Measurements from ENCODE around the gene PSMD14.

PSMD14 gene

GRCh38 chr2:161417438-161418274 is 109.4 kb downstream of the PSMD14 start:
- POLR2A ChIA-PET, result no interaction called here
- no peaks in the 10 kb centered on the region for H3K4me1 ChIP-seq (ENCODE audit: control insufficient read depth, insufficient read depth, low read length)
- CTCF ChIA-PET, result no interaction called here

More at GRCh38 chr2:161417438-161418274, 109.4 kb downstream of the PSMD14 start:
- Histone ChIP-seq H3K4me3 (ENCODE audit: low read depth, low read length) (no peak overlapping the region), H3K9me3 (ENCODE audit: control insufficient read depth, insufficient read depth, low read depth, low read length) (no peaks in the 10 kb centered on the region), H3K36me3 (ENCODE audit: control insufficient read depth in 2 of 2, insufficient read depth in 1 of 2, low read length in 2 of 2) (no peaks in the 10 kb centered on the region), H3K27ac (ENCODE audit: extremely low read depth, low read depth, low read length) (no peak overlapping the region)
- TF ChIP-seq ZXDB (tag by site-specific recombination; IDR thresholded peaks at IDR 0.05), result no peak
- no peak for TF ChIP-seq ZNF426 (tag by site-specific recombination; IDR thresholded peaks at IDR 0.05)
- no peak for TF ChIP-seq ZNF747 (tag by site-specific recombination; IDR thresholded peaks at IDR 0.05)
- TF ChIP-seq, protein P1, sequence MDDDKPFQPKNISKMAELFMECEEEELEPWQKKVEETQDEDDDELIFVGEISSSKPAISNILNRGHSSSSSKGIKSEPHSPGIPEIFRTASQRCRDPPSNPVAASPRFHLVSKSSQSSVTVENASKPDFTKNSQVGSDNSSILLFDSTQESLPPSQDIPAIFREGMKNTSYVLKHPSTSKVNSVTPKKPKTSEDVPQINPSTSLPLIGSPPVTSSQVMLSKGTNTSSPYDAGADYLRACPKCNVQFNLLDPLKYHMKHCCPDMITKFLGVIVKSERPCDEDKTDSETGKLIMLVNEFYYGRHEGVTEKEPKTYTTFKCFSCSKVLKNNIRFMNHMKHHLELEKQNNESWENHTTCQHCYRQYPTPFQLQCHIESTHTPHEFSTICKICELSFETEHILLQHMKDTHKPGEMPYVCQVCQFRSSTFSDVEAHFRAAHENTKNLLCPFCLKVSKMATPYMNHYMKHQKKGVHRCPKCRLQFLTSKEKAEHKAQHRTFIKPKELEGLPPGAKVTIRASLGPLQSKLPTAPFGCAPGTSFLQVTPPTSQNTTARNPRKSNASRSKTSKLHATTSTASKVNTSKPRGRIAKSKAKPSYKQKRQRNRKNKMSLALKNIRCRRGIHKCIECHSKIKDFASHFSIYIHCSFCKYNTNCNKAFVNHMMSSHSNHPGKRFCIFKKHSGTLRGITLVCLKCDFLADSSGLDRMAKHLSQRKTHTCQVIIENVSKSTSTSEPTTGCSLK (tag by site-specific recombination; IDR thresholded peaks at IDR 0.05), result no peak
- TF ChIP-seq ZNF10 (tag by site-specific recombination; IDR thresholded peaks at IDR 0.05), result no peak
- TF ChIP-seq ZNF670 (tag by site-specific recombination; IDR thresholded peaks at IDR 0.05; ENCODE audit: low read depth), result no peak
- no peak for TF ChIP-seq MYNN (tag by site-specific recombination; IDR thresholded peaks at IDR 0.05; ENCODE audit: borderline replicate concordance)
- TF ChIP-seq, protein P2, sequence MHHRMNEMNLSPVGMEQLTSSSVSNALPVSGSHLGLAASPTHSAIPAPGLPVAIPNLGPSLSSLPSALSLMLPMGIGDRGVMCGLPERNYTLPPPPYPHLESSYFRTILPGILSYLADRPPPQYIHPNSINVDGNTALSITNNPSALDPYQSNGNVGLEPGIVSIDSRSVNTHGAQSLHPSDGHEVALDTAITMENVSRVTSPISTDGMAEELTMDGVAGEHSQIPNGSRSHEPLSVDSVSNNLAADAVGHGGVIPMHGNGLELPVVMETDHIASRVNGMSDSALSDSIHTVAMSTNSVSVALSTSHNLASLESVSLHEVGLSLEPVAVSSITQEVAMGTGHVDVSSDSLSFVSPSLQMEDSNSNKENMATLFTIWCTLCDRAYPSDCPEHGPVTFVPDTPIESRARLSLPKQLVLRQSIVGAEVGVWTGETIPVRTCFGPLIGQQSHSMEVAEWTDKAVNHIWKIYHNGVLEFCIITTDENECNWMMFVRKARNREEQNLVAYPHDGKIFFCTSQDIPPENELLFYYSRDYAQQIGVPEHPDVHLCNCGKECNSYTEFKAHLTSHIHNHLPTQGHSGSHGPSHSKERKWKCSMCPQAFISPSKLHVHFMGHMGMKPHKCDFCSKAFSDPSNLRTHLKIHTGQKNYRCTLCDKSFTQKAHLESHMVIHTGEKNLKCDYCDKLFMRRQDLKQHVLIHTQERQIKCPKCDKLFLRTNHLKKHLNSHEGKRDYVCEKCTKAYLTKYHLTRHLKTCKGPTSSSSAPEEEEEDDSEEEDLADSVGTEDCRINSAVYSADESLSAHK (tag by site-specific recombination; IDR thresholded peaks at IDR 0.05), result no peak
- TF ChIP-seq ZSCAN18 (tag by site-specific recombination; IDR thresholded peaks at IDR 0.05), result no peak
- TF ChIP-seq, protein P3, sequence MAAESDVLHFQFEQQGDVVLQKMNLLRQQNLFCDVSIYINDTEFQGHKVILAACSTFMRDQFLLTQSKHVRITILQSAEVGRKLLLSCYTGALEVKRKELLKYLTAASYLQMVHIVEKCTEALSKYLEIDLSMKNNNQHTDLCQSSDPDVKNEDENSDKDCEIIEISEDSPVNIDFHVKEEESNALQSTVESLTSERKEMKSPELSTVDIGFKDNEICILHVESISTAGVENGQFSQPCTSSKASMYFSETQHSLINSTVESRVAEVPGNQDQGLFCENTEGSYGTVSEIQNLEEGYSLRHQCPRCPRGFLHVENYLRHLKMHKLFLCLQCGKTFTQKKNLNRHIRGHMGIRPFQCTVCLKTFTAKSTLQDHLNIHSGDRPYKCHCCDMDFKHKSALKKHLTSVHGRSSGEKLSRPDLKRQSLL (tag by site-specific recombination; IDR thresholded peaks at IDR 0.05), result no peak
- TF ChIP-seq SETDB1 (IDR thresholded peaks at IDR 0.05; ENCODE audit: insufficient read length, low read length), result no peak
- TF ChIP-seq ZNF624 (tag by site-specific recombination; IDR thresholded peaks at IDR 0.05), result no peak
- no peak for TF ChIP-seq ZNF530 (tag by site-specific recombination; IDR thresholded peaks at IDR 0.05; ENCODE audit: low read depth)
- TF ChIP-seq ZNF76 (tag by site-specific recombination; IDR thresholded peaks at IDR 0.05; ENCODE audit: borderline replicate concordance, low read depth), result no peak
- TF ChIP-seq BCL11A (tag by site-specific recombination; IDR thresholded peaks at IDR 0.05; ENCODE audit: low read depth), result no peak
- TF ChIP-seq ZNF473 (tag by site-specific recombination; IDR thresholded peaks at IDR 0.05), result no peak
- TF ChIP-seq, protein P4, sequence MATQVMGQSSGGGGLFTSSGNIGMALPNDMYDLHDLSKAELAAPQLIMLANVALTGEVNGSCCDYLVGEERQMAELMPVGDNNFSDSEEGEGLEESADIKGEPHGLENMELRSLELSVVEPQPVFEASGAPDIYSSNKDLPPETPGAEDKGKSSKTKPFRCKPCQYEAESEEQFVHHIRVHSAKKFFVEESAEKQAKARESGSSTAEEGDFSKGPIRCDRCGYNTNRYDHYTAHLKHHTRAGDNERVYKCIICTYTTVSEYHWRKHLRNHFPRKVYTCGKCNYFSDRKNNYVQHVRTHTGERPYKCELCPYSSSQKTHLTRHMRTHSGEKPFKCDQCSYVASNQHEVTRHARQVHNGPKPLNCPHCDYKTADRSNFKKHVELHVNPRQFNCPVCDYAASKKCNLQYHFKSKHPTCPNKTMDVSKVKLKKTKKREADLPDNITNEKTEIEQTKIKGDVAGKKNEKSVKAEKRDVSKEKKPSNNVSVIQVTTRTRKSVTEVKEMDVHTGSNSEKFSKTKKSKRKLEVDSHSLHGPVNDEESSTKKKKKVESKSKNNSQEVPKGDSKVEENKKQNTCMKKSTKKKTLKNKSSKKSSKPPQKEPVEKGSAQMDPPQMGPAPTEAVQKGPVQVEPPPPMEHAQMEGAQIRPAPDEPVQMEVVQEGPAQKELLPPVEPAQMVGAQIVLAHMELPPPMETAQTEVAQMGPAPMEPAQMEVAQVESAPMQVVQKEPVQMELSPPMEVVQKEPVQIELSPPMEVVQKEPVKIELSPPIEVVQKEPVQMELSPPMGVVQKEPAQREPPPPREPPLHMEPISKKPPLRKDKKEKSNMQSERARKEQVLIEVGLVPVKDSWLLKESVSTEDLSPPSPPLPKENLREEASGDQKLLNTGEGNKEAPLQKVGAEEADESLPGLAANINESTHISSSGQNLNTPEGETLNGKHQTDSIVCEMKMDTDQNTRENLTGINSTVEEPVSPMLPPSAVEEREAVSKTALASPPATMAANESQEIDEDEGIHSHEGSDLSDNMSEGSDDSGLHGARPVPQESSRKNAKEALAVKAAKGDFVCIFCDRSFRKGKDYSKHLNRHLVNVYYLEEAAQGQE (tag by site-specific recombination; IDR thresholded peaks at IDR 0.05), result no peak
- TF ChIP-seq ZNF335 (tag by site-specific recombination; conservative IDR thresholded peaks at IDR 0.05), result no peak
- TF ChIP-seq, protein P5, sequence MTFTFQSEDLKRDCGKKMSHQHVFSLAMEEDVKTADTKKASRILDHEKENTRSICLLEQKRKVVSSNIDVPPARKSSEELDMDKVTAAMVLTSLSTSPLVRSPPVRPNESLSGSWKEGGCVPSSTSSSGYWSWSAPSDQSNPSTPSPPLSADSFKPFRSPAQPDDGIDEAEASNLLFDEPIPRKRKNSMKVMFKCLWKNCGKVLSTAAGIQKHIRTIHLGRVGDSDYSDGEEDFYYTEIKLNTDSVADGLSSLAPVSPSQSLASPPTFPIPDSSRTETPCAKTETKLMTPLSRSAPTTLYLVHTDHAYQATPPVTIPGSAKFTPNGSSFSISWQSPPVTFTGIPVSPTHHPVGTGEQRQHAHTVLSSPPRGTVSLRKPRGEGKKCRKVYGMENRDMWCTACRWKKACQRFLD (tag by site-specific recombination; IDR thresholded peaks at IDR 0.05), result no peak
- TF ChIP-seq ZNF544 (tag by site-specific recombination; IDR thresholded peaks at IDR 0.05), result no peak

Measured in HEK293 (cell line).